Activated gamma-delta T cell (primary cell): ENCODE data around the gene CARMIL3.
"Not testable (repeated sequence)": the region's sequence is repeated elsewhere in the genome, so short reads cannot be mapped to it uniquely, and the experiment has no call there.

Experiments used
- DNase-seq: peaks from one replicate; lab custom pipeline; 2025; lab: John Stamatoyannopoulos, UW

CARMIL3 gene

GRCh38 chr14:24093901-24094840 lies 42.4 kb downstream of the CARMIL3 start, which contains the start of gene PCK2:
Gene PCK2, plus strand, starts transcription at chr14:24094311. Its CDS starts 95 bp downstream, at chr14:24094406.
- peak; percentile 57 for DNase-seq

DNA sequence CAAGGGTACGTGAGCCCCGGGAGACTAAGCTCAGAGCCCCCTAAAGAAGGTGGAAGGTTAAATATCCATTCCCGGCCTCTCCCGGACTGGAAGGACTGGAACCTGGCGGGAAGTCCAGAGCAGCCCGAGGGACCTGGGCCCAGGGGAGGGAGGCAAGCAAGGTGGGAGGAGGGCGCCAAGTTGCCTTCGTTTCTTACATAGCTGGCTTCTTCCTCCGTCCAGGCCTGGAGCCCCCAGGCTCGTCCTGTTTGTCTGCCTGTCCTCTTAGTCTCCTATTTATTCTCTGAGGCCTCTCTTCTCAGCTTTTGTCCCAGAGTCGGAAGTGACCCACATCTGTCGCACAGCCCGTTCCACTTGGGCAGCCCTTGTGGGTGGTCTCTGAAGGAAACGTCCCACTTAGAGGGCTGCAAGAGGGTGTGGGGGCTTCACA lies 43.0 kb downstream of the CARMIL3 start:
- DNase-seq = no peak

DNA sequence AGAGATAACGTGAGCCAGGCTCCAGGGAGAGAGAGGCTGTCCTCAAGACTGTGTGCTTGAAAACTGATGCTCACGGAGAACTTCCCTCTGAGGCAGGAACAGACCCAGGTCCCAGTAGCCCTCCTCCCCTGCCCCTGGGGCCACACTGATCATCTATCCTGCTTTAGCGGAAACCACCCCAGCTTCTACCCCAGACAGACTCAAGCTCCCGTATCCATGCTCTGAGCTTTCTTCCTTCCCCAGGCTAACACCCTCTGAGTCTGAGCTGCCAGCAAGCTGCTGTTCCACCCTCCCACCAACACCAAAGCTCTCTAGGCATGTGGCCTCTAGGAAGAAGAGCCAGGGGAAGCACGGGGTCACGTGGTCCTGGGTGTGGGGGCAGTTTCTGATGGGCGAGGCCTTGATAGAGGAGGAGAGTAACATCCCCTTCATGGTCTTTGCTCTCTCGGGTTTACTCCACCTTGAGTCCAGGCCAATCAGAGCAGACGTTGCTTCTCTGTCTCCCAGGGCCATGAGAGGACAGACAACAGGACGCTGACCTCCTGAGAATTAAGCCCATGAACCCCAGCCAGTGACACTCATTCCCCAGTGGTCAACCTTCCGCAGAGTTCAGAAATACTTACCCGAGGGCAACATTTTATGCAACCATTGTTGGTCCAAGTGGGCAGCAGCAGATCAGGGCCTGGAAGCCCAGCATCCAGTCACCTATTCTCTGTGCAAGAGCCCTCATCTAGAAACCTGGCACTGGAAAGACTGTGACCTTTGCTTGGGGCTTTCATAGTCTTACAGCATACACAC lies 43.7 kb downstream of the CARMIL3 start:
- DNase-seq = no peak

GRCh38 chr14:24096545-24097181 lies 44.9 kb downstream of the CARMIL3 start:
- DNase-seq = no peak

GRCh38 chr14:24098229-24098926 lies 46.6 kb downstream of the CARMIL3 start:
- no peak for DNase-seq

DNA sequence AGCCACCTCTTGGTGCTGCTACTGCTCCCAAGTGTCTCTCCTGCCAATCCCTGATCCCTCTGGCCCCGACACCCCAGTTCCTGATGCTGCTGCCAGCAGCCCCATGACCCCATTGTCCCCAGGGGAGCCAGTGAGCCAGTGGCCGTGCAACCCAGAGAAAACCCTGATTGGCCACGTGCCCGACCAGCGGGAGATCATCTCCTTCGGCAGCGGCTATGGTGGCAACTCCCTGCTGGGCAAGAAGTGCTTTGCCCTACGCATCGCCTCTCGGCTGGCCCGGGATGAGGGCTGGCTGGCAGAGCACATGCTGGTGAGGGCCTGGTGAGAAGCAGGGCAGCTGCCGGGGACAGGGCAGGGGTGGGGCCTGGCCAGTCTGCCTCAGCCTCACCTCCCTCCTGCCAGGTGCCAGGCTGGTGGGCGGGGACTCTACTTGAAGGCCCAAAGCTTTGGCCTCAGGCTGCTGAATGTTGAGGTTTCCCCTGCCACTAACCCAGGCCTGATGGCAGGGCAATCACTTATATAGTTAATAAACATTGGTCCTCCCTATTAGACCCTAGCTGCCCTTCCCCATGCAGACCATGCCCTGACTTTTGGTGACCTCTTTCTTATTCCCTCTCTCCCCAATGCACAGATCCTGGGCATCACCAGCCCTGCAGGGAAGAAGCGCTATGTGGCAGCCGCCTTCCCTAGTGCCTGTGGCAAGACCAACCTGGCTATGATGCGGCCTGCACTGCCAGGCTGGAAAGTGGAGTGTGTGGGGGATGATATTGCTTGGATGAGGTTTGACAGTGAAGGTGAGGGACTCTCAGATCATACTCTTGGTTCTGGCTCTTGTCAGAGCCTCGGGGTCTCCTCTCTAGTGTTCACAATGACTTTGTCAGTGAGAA lies 47.4 kb downstream of the CARMIL3 start:
- DNase-seq = no peak

DNA sequence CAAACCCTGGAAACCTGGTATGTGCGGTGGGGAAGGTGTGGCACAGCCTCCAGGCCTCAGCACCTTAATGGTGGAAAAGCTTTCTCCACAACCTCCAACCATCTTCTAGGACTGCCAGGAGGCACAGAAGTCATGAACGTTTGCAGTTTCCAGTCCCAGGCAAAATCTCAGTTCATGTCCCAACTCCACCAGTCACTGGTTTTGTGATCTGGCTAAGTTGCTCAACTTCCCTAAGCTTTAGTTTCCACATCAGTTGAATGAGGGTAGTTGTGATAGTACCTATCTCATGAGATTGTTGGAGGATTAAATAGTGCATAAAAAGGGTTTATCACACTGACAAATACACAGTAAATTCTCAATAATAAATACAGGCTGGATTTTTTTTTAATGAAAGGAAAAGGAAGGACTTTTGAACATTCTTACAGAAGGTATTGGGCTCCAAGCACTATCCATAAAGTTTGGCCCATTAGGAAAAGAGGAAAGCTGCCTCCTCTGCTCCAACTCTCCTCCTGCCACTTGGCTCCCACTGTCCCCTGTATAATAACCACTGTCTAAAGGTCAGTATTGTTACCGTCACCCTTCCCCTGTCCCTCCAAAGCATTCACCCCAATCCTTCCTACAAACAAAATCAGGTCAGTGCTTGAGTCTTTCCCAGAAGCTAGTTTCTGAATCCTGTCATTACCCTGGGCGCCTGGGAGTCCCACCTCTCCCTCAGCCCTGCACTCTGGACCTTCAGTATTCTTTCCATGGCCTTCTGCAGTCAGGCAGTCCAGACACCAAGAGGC lies 48.6 kb downstream of the CARMIL3 start:
- no peak for DNase-seq

- DNase-seq = no peak
Measured at GRCh38 chr14:24100982-24101494, 49.2 kb downstream of the CARMIL3 start.

DNA sequence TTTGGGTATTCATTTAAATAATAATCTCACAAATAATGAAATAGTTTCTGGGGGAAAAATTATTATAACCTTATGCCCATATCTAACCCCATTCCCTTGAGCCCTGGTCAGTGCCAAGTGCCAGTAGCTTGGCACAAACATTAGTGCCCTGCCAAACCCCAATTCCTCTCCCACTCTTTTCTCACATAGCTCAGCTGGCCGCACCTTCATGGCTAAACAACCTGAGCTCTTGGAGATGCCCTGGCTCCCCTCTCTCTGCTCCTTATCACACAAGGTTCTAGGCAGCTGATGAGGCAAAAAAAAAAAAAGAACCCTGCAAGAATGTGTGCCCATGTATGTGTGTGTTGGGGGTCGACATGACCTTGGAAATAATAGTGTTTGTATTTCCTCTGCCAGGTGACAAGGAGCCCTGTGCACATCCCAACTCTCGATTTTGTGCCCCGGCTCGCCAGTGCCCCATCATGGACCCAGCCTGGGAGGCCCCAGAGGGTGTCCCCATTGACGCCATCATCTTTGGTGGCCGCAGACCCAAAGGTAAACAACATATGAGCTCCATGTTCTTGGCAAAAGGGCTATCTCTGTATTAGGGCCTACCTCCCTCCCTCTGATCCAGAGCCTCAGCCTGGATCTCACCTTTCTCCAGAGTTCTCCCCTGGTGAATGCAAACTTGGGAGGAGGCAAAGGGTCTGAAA lies 50.7 kb downstream of the CARMIL3 start:
- DNase-seq = no peak

- no peak for DNase-seq
Measured at GRCh38 chr14:24103451-24103850, 51.6 kb downstream of the CARMIL3 start.

GRCh38 chr14:24105609-24106239 lies 53.9 kb downstream of the CARMIL3 start:
- not testable (repeated sequence) for DNase-seq

- DNase-seq = no peak
Measured at GRCh38 chr14:24106672-24107271, 55.0 kb downstream of the CARMIL3 start.

- no peak for DNase-seq
Measured at GRCh38 chr14:24108336-24108874, 56.6 kb downstream of the CARMIL3 start.

- no peak for DNase-seq
Measured at GRCh38 chr14:24110060-24110459, 58.3 kb downstream of the CARMIL3 start.

DNA sequence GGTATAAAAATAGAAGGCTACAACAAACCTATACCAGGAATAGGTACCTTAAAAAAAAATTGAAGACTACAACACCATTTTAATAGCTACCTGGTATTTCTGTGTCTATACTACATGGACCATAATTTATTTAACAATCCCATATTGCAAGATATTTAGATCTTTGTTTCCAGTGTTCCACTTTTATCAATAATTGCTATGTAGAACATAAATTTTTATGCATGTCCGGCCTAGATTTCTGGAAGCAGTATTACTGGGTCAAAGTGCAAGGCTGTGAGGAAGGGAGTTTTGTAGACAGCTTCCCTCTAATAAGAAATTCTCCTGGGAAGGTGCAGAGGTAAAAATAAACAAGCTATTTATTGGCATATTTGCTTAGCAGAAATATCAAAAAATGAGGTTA lies 58.7 kb downstream of the CARMIL3 start:
- DNase-seq = no peak

DNA sequence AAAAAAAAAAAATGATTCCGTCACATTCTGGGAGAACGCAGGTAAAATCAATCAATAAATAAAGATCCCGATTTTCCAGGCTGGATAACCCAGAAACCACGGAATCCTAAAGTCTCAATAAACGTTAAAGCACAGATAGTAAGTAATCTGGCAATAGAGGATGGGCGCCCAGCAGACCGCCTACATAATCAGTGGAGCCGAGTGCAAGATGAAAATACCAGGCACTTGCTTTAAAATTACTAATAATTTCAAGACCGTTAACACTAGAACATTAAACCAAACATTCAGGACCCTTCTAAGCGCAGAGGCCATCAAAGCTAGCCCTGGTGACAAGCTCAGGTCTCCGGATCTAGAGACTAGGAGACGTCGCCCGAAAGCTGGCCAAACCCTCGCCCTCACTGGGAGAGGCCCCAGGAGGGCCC lies 61.6 kb downstream of the CARMIL3 start:
- no peak for DNase-seq

- peak; percentile 45 for DNase-seq
Measured at GRCh38 chr14:24113801-24114531, 62.2 kb downstream of the CARMIL3 start.
